Effector CD4-positive, alpha-beta T cell (primary cell): ENCODE data around the gene SLC9A3.
"Not testable (repeated sequence)": the region's sequence is repeated elsewhere in the genome, so short reads cannot be mapped to it uniquely, and the experiment has no call there.

Source experiments
- DNase-seq: peaks from one replicate; pipeline ENCODE4 v3.0.0-alpha.2; 2020

SLC9A3 gene

DNA sequence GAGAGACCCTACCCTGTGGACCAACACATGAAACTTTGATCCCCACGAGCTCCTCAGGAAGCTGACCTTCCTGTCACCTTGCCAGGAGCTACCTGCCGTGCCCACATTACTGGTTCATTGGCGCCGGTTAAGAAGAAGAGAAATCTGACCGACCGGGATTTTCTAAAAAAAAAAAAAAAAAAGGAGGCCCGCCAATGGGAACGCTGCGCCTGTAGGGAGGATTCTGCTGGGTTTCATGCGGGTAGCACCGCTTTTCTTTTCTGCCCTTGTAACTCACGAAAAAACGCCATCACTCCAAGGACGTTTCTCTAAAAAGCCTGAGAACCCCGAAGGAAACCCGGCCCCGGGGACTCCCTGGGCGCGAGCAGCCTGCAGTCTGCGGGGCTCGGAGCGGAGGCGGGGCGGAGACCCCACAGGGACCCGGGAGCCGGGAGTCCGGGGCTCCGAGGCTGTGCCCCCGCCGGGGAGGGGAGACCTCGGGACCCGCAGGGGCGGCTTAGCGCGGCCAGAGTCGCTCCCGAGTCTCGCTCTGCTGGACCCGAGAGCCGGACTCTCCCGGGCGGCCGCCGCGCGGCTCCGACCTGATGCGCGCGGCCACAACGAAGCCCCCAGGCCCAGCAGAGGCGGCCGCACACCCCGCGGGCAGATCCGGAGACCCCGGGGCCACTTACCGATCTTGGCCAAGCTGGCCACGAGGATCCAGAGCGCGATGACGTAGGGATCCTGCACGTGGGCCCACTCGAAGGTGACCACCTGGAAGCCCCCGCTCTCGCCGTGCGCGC, 617 bp downstream of the SLC9A3 start:
- DNase-seq, result no peak

DNA sequence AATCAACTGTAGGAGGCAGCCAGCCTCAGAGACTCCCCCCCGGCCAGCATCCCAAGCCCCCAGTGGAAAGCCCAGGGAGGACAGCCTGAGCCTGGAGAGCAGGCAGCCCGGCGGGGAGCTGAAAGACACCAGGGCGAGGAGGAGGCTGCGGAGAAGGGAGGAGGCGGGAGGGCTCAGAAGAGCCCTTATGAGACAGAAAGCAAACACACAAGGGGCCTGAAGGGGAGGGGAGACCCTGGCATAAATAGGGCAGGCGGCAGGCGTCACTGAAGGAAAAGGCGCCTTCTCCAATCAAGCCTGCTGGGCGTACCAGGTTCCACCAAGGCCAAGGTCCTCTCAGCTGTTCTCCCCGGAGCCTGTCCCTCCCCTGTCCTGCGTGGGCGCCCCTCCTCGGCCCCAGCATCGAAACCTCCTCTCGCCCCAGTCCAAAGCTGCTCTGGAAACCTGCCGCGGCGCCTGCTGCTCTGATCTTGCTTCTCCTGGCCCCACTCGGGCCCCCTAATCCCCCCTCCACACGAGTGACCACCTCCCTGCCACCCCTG, 1.3 kb downstream of the SLC9A3 start:
- DNase-seq, result no peak

DNA sequence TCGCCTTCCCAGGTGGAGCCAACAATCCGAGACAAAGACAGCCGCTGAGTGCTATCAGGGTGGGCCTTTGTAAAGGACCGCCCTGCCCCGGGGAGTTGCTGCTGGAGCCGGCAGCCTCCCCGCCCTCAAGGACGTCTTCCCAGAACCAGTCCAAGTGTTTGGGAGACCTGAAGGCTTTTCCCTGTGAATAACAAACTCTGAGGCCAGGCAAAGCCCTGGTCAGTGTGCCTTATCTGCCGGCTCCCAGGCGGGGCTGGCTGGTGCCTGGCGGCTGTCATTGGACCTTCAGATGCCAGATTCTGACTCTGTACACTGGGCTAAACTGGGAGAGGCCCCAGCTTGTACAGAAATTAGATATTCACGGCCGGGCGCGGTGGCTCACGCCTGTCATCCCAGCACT, 2.1 kb downstream of the SLC9A3 start:
- no peak for DNase-seq

DNA sequence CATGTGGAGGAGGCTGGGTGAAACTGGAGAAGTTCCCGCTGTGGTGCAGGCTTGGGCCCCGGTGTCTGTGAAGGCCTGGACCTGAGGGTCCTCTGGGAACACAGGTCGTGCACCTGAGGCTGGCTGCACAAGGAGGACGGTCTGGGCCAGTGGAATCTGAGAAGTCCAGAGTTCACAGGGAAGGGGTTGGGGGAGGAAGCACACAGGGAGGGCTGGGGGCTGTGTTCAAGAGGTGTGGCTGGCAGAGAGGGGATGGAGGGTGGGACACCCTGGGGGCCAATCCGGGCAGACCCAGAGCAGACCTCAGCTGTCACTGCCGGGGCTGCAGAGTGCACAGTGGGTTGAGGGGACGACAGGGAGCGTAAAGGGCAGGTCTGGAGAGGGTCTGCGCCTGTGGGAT, 2.6 kb downstream of the SLC9A3 start:
- DNase-seq, result no peak

DNA sequence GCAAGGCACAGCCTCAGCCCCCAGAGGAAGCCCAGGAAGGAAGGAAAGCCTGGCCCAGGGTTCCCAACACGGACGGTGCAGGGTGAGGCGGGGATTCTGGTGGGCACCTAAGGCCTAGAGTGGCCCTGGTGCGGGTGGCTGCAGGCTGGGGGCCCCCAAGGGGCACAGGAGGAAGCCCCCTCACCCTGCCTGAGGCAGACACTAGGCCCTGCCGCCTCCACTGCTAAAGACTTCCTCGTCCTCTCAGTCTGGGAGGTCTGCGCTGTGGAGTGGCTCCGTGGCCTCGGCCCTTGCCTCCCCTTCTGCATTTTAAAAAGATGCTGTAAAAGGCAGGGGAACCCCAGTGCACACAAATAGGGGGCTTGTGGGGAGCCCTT, 3.4 kb downstream of the SLC9A3 start:
- DNase-seq, result no peak

DNA sequence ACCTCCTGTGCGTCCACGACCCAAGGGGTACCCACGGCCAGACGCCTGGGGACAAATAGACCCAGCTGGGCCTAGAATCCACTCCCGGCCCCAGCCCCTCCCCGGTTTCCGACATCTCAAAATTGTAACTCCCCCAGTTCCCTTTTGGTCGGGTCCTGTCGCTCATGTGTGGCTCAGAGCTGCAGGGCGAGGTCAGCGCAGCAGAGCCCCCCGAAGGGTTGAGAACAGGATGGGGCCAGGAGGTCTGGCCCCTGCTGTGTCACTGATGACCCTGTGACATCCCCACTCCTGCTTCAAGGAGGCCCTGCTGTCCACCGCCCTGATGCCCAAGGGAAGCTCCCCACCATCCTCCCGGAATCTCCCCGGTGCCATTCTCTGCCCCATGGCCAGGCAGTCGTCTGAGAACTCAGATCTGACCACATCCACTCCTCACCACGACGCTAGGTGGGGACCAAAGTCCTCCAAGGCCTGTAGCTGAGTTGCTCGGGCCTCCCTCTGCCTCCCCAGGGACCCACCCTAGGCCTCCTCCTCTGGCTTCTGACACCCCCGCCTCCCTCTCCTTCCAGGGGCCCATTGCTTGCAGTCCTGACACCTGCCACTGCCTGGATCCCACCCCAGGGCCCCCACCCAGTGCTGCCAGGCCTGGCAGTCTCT, 3.9 kb downstream of the SLC9A3 start:
- no peak for DNase-seq

DNA sequence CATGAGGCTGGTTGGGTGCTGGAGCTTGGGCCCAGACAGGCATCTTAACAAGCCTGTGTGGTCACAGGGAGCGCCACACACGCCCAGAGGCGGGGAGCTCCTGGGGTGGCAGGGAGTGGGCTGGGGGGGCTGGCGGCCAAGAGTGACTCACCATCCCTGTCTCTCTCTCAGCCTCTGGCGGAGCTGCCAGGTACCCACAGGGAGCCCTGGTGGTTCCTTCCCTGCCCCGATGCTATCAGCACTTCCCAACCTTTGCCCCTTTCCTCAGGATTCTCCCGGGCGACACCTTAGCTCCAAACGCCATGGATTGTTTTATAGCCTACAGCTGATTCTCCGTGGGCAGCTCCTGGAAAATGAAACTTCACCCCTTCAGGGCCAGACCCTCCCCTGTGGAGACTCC, 5.5 kb downstream of the SLC9A3 start:
- DNase-seq, result no peak

DNA sequence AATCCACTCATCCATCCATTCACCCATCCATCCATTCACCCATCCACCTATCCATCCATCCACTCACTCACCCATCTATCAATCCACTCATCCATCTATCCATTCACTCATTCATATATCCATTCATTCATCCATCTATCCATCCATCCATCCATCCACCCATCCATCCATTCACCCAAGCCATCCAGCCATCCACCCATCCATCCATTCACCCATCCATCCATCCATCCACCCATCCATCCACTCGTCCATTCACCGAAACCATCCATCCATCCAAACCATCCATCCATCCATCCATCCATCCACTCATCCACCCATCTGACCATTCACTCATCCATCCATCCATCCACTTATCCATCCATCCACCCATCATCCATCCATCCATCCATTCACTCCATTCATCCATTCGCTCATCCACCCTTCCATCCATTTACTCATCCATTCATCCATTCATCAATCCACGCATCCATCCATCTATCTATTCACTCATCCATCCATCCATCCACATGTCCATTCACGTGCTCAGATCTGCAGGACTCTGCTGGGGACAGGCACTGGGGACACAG, 6.6 kb downstream of the SLC9A3 start:
- no peak for DNase-seq

DNA sequence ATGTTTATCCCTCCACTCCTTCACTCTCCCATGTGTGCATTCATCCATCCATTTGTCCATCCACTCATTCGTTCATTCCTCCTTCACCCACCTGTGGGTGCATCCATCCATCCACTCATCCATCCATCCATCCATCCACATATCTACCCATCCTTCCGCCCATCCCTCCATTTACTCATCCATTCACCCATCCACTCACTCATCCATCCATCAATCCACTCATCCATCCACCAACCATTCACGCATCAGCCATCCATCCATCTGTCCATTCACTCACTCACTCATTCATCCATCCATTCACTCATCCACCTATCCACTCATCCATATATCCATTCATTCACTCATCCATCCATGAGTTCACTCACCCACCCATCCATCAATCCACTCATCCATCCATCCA, 7.3 kb downstream of the SLC9A3 start:
- no peak for DNase-seq

DNA sequence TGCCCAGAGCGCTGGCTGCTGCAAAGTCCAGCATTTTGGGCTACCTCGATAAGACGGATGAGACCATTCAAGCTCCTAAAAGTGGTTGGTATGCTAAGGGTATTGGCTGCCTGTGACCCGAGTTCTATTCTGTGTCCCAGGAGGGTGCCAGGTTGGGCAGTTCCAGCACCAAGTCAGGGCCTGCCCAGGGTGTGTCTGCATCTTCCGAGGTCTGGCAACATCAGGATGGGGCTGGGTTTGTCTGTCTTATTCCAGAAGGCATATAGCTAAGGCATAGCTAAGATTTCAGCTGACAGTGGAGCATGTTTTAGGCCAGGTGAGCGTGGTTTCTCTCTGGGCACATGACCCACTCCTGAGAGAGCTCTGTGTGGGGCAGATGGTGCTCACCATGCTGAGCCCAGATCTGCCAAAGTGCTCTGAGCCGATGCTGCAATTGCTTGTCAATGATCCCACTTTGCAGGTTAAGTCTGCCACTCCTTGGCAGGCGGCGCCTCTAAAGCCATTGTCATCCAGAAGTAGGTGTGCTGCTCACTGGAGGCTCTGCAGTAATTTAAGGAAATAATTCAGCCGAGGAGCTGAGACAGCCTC, 7.8 kb downstream of the SLC9A3 start:
- no peak for DNase-seq

DNA sequence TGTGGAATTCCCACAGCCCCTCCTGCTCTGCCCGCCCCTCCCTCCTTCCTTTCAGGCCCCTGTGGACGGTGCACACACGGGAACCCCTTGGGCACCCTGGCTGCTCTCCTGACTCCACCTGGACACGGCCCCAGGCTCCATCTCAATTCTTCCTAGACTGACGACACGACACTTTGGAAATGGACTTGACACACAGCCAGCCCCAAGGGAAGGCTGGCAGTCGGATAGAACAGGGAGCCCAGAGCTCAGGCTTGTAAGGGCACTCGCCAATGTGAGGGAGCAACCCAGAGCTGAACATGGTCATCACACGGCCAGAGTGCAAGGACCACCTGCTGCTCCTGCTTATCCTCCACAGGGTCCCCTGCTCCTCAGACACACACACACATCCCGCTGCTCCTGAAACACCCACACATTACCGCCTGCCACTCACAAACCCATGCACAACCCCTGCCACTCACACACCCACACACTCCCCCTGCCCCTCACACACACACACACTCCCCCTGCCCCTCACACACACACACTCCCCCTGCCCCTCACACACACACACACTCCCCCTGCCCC, 8.9 kb downstream of the SLC9A3 start:
- no peak for DNase-seq

DNA sequence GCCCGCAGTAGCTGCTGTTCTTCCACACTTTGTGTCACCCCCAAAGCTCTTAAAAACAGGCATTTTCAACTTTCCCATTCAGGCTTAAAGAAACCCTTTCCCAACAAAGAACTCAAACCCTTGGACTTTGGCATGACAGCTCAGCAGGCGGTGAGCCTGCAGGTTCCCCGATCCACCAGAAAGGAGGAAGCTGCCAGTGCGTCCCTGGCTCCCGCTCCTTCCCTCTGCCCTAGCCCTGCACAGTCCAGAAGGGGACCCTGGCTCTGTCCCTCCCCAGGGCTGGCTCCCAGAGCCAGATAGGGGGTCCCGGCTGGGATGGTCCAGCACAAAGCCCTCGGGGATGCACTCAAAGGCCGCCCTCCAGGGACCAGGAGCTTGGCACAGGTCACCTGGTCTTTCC, 9.6 kb downstream of the SLC9A3 start:
- DNase-seq, result no peak

DNA sequence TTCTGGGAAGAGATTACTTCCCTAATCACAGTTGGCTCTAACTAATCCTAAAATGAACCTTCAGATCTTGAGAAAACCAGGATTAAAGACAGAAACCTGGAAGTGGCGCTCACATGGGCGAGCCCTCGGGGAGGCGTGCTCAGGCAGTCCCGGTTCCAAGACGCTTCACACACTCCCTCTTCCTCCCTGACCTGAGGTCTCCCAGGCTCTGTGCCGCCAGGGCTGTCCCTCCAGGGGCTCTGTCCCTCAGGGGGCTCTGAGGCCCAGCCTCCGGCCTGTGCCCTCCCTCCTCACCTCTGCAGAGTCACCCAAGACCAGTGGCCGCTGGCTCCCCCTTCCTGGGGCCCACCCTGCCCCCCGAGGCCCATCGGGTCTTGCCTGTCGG, 10.2 kb downstream of the SLC9A3 start:
- DNase-seq, result no peak

DNA sequence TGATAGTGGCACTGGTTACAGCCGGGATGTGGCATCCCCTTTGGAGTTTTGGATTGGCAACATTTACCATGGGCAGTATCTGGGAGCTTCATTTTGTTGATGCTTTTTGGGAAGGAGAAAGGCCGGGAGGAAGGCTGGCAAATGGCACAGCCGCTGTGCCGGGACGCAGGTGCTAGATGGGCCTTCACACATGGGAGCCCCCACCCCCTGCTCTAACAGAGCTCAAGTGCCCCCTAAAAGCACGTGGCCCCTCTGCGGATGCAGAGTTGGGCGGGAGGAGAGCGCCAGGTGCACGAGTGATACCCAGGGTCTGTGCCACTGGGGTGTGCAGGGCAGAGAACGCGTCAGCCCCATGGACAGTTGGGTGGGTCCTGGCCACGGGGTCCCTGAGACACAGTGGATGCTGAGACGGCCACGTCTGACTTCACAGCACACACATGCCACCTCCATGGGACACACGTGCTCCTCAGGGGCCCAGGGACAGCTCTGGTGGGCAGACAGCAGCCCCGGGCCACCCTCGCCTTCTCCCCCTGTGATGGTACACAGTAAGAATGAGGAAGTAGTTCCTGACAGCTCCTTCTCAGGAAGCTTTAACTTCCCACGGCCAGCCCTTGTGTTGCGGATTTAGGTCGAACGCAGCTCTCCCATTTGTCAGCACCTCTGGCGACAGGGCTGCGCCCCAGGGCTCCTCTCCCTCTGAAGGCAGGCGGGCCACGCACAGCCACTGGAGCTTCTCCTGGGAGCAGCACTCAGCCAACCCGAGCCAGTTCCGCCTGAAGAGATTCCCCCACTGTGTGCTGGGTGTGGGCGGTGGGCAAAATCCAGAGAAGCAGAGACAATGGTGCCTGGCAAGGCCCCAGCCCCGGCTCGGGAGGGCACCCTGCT, 10.8 kb downstream of the SLC9A3 start:
- DNase-seq, result no peak

DNA sequence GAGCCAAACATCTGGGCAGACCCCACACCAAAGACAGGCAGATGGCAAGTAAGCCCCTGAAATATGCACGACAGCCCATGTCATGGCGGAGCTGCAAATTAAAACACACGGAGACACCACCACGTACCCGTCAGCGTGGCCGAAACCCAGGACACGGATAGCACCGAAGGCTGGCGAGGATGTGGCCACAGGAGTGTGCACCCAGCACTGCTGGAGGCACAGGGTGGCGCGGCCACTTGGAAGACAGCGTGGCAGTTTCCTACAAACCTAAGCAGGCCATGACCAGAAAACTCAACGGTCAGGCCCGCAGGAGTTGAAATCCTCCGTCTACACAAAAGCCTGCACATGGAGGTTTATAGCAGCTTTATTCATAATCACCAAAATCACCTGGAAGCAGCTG, 12.8 kb downstream of the SLC9A3 start:
- no peak for DNase-seq

DNA sequence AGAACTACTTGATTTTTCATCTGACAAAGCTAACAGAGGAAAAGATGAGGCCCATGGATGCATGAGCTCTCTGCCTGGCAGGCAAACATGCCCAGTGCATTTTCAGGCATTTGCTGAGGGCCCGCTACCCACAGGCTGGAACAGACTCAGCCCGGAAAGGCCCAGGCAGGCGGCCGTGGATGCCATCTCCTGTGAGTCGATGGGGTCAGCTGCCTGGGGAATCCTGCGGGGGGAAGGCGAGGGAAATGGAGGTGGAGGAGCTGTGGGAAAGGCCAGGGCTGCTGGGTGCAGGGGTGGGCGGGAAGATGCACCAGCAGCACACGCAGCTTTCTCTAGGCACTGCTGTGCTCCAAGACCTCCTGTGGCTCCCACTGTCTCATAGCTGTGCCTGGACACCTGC, 13.7 kb downstream of the SLC9A3 start:
- no peak for DNase-seq

DNA sequence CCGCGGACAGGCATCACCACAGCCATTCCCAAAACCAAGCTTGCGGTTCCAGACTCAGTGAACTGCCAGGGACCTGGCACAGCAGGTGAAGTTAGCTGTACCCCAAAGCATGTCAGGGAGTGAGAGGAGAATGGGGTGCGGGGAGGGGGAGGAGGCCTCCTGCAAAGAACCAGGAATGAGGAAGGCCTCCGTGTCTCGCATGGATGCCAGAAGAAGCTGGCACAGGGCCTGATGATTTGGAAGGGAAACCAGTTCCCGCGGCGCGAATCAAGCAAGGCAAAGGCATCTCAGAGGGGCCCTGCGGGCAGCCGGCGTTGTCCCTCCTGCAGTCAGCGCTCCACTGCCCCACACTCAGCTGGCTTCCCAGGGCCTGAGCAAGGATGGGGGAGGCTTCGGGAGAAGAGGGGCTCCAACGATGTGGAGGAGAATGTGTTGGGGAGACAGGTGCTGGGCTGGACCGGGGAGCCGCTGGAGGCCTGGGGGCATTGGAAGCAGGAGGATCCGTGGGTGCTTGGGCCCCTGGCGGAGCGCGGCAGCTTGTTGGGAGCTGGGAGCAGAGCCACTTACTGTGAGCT, 14.6 kb downstream of the SLC9A3 start:
- DNase-seq, result no peak

DNA sequence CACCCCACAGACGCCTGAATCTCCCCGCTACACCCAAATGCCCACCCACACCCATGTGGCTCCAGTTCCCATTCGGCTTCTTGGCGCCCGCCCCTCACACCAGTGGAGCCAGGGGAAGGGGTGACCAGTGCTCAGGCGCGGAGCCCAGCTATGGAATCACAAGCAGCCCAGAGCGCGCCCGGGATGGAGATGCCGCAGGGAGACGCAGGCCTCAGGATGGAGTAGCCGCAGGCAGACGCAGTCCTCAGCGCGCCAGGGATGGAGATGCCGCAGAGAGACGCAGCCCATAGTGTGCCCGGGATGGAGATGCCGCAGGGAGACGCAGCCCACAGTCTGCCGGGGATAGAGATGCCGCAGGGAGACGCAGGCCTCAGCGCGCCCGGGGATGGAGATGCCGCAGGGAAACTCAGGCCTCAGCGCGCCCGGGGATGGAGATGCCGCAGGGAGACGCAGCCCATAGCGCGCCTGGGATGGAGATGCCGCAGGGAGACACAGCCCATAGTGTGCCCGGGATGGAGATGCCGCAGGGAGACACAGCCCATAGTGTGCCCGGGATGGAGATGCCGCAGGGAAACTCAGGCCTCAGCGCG, 16.2 kb downstream of the SLC9A3 start:
- DNase-seq, result not testable (repeated sequence)

DNA sequence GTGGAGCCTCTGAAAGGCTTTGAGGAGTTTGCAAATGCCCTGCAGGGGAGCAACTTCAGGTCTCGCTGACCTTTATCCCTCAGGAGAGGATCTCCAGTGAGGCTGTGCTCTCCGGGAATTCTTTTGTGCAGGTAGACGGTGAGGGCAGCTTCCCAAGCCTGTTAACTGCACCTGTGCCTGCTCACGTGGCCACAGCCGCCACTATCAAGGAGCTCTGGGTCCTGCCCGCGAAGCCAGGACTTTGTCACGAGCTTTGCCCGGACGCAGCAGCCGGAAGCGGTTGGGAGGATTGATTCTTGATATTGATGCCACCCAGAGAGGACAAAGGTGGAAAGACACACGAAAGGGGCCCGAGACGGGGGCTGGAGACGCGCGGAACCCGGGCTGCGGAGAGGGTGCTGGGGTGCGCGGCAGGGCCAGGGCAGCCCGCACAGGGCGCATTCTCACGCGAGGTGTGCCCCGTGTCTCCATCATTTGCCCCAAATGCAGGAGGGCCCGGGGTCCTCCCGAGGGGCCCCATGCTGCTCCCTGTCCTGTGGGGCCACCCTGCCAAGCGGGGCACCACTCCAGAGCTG, 18.2 kb downstream of the SLC9A3 start:
- DNase-seq, result no peak

DNA sequence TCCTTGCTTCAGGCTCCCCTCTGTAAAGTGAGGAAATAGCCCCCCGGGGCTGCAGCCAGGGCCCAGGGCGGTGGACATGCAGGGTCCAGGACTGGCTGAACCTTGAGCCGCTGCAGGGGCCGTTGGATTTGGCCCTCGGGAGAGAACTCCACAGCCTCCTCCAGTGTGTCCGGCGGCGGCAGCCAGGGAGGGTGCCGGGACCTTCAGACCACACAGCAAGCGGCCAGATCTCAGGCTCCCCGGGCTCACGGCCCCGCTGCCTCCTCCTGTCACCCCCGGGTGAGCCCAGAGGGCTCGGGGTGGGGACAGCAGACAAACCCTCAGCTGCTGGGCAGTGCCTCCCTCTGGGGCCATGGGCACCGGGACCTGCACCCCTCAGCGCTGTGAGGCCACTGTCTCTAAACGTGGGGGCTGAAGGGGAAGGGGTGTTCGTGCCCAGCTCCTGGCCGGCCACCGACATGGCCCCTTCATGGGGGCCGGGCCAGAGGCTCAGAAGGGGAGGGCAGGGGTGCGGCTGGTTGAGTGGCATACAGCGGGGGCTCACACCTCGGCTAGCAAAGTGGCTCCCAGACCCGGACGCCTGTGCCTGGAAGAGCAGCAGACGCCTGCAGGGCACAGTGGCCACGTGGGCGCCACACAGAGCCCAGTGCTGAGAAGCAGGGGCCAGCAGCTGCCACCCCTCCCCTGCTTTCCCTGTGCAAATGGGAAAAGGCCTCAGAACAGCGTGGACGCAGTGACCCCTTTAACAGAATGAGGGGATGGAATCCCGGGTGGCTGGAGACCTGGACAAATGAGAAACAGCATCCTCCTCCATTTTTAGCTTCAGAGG, 19.7 kb downstream of the SLC9A3 start:
- no peak for DNase-seq
